Subcutaneous adipose tissue (tissue), 4 donors: Measurements from ENCODE around the gene TMEM121. TPM values are rescaled to one million over a fixed set of nuclear protein-coding genes. Genes with fewer than 3 reads are reported as not detected.

Experiments
- CTCF ChIP-seq: fragments of 450-650 bp; IDR thresholded peaks from one replicate; pipeline ENCODE4 v1.5.1; 2016; ENCODE audit warnings: low read depth, mild to moderate bottlenecking, control low read depth, antibody characterized with exemption, moderate library complexity
- total RNA-seq, 4 donors: library from RNA; depleted of rRNA; stranded (reverse); fragments of >200 nt; gene quantifications; one replicate each; pipeline ENCODE4 v1.1.0, GENCODE V29; 2016

TMEM121 gene
- total RNA-seq, 4 donors from 2014 or later = 1.3 to 3.6 (median 2.0) TPM

- TF ChIP-seq CTCF = no peak
Observed at GRCh38 chr14:105489542-105490266, 36.7 kb upstream of the TMEM121 start.

GRCh38 chr14:105490267-105490571, 36.2 kb upstream of the TMEM121 start:
- no peak for TF ChIP-seq CTCF

- TF ChIP-seq CTCF = no peak
Observed at GRCh38 chr14:105490572-105491365, 35.6 kb upstream of the TMEM121 start, which contains the start of gene TEDC1. TEDC1 (plus strand) TSS chr14:105491246; CDS start chr14:105491376, 130 bp downstream.

GRCh38 chr14:105491366-105491973, 34.9 kb upstream of the TMEM121 start:
- TF ChIP-seq CTCF = no peak

- TF ChIP-seq CTCF = no peak
Observed at GRCh38 chr14:105492031-105492970, 34.1 kb upstream of the TMEM121 start.

- no peak for TF ChIP-seq CTCF
Observed at GRCh38 chr14:105492971-105493871, 33.2 kb upstream of the TMEM121 start.
